Astrocyte (in vitro differentiated cells and primary cell): ENCODE measurements around the gene COL3A1. TPM values are rescaled to one million over a fixed set of nuclear protein-coding genes. Genes with fewer than 3 reads are reported as not detected.

ENCODE experiments used
- DNase-seq: peaks from one replicate; pipeline ENCODE4 v3.0.0-alpha.2; 2010; ENCODE audit warnings: low read depth
- FAIRE-seq: peaks from 2 replicates; lab custom pipeline; 2011; peaks lifted over from hg19 to GRCh38; lab: Jason Lieb, UNC
- H2AFZ ChIP-seq: 2 replicates; pipeline ENCODE4 v1.6.0; 2012; ENCODE audit warnings: low read depth, low read length, inconsistent platforms
- H3K27ac ChIP-seq: 2 replicates; pipeline ENCODE4 v1.5.1; 2011; ENCODE audit warnings: low read depth, low read length, inconsistent platforms
- H3K27me3 ChIP-seq: 2 replicates; pipeline ENCODE4 v1.6.0; 2011; ENCODE audit warnings: low read length, inconsistent platforms; ENCODE audit not compliant: insufficient read depth
- H3K36me3 ChIP-seq: 2 replicates; pipeline ENCODE4 v1.5.1; 2011; ENCODE audit warnings: low read length, inconsistent platforms; ENCODE audit not compliant: insufficient read depth
- H3K4me1 ChIP-seq: 2 replicates; pipeline ENCODE4 v1.5.1; 2011; ENCODE audit warnings: low read length, inconsistent platforms; ENCODE audit not compliant: insufficient read depth
- H3K4me2 ChIP-seq: 2 replicates; pipeline ENCODE4 v1.6.0; 2012; ENCODE audit warnings: low read length, inconsistent platforms
- H3K4me3 ChIP-seq: 2 replicates; pipeline ENCODE4 v1.5.1; 2011; ENCODE audit warnings: low read depth, mild to moderate bottlenecking, low read length, inconsistent platforms; ENCODE audit not compliant: insufficient read depth
- H3K79me2 ChIP-seq: 2 replicates; pipeline ENCODE4 v1.6.0; 2012; ENCODE audit warnings: mild to moderate bottlenecking, low read length, inconsistent platforms; ENCODE audit not compliant: insufficient read depth
- H3K9ac ChIP-seq: 2 replicates; pipeline ENCODE4 v1.6.0; 2012; ENCODE audit warnings: mild to moderate bottlenecking, low read length, inconsistent platforms
- H3K9me3 ChIP-seq: 2 replicates; pipeline ENCODE4 v1.5.1; 2012; ENCODE audit warnings: low read depth, mild to moderate bottlenecking, low read length, inconsistent platforms; ENCODE audit not compliant: insufficient read depth
- H4K20me1 ChIP-seq: 2 replicates; pipeline ENCODE4 v1.6.0; 2012; ENCODE audit warnings: low read length, inconsistent platforms; ENCODE audit not compliant: insufficient read depth
- H3K27ac Mint-ChIP-seq: one replicate; pipeline ENCODE4 v1.8.0; 2021; ENCODE audit warnings: mild to moderate bottlenecking, mixed read lengths; ENCODE audit not compliant: unreplicated experiment
- H3K27me3 Mint-ChIP-seq: one replicate; pipeline ENCODE4 v1.8.0; 2021; ENCODE audit warnings: low read depth, mixed read lengths; ENCODE audit not compliant: unreplicated experiment
- H3K36me3 Mint-ChIP-seq: one replicate; pipeline ENCODE4 v1.8.0; 2021; ENCODE audit warnings: low read depth, mixed read lengths; ENCODE audit not compliant: unreplicated experiment
- H3K4me1 Mint-ChIP-seq: one replicate; pipeline ENCODE4 v1.8.0; 2021; ENCODE audit warnings: low read depth, mixed read lengths; ENCODE audit not compliant: unreplicated experiment
- H3K4me3 Mint-ChIP-seq: one replicate; pipeline ENCODE4 v1.8.0; 2021; ENCODE audit warnings: mild to moderate bottlenecking, moderate library complexity, mixed read lengths; ENCODE audit not compliant: unreplicated experiment
- H3K9me3 Mint-ChIP-seq: one replicate; pipeline ENCODE4 v1.8.0; 2021; ENCODE audit warnings: mild to moderate bottlenecking, mixed read lengths; ENCODE audit not compliant: unreplicated experiment
- CTCF ChIP-seq: IDR thresholded peaks from 2 replicates; pipeline ENCODE4 v1.5.1; 2011; ENCODE audit warnings: low read depth, mild to moderate bottlenecking, inconsistent platforms, low read length, moderate library complexity; ENCODE audit not compliant: insufficient read depth
- EZH2 ChIP-seq: IDR thresholded peaks from 2 replicates; pipeline ENCODE4 v1.6.1; 2012; ENCODE audit warnings: mild to moderate bottlenecking, low read length, inconsistent platforms; ENCODE audit not compliant: insufficient read depth
- total RNA-seq: library from RNA; stranded (reverse); gene quantifications from 2 replicates; pipeline ENCODE4 v1.2.1, GENCODE V29; 2021

Gene COL3A1
- total RNA-seq, 1 donor from 2014 or later: 350 TPM

GRCh38 chr2:188983427-188984064, 9.4 kb downstream of the COL3A1 start:
- Histone ChIP-seq H3K4me3 (no peak overlapping the region), H3K9me3 (no peaks in the 10 kb centered on the region), H3K4me2 (peak overlapping the region; percentile 20), H3K36me3 (no peaks in the 10 kb centered on the region), H2AFZ (no peak overlapping the region), H3K27ac (peak overlapping the region; percentile 82), H3K27me3 (no peaks in the 10 kb centered on the region), H4K20me1 (no peaks in the 10 kb centered on the region), H3K9ac (peak overlapping the region; percentile 64), H3K4me1 (peaks cover 25% of the 10 kb centered on the region), H3K79me2 (peaks cover 17% of the 10 kb centered on the region)
- peak; percentile 62 for FAIRE-seq
- no peaks in the 10 kb centered on the region for H3K27me3 Mint-ChIP-seq
- no peaks in the 10 kb centered on the region for H3K9me3 Mint-ChIP-seq
- TF ChIP-seq EZH2: no peak
- TF ChIP-seq CTCF: peak; percentile 56
- peaks cover 32% of the 10 kb centered on the region for H3K4me1 Mint-ChIP-seq
- H3K4me3 Mint-ChIP-seq: no peak overlapping the region
- no peaks in the 10 kb centered on the region for H3K36me3 Mint-ChIP-seq
- peak; percentile 81 for DNase-seq
- H3K27ac Mint-ChIP-seq: peak overlapping the region; percentile 95

- H3K27me3 Mint-ChIP-seq: no peaks in the 10 kb centered on the region
- peaks cover 17% of the 10 kb centered on the region for H3K79me2 ChIP-seq
- no peaks in the 10 kb centered on the region for H3K9me3 Mint-ChIP-seq
- no peaks in the 10 kb centered on the region for H3K9me3 ChIP-seq
- H3K27ac ChIP-seq: peak overlapping the region; percentile 82
- H3K9ac ChIP-seq: peak overlapping the region; percentile 64
- H3K4me2 ChIP-seq: peak overlapping the region; percentile 20
- H3K4me3 Mint-ChIP-seq: no peak overlapping the region
- peak overlapping the region; percentile 95 for H3K27ac Mint-ChIP-seq
- no peak overlapping the region for H3K4me3 ChIP-seq
- H3K4me1 ChIP-seq: peaks cover 23% of the 10 kb centered on the region
- TF ChIP-seq EZH2: no peak
- peak; percentile 31 for TF ChIP-seq CTCF
- no peaks in the 10 kb centered on the region for H3K27me3 ChIP-seq
- FAIRE-seq (no peak), DNase-seq (peak; percentile 58)
- no peaks in the 10 kb centered on the region for H3K36me3 ChIP-seq
- no peaks in the 10 kb centered on the region for H3K36me3 Mint-ChIP-seq
- H3K4me1 Mint-ChIP-seq: peaks cover 27% of the 10 kb centered on the region
- H2AFZ ChIP-seq: no peak overlapping the region
- H4K20me1 ChIP-seq: no peaks in the 10 kb centered on the region
Observed at GRCh38 chr2:188984065-188984491, 9.9 kb downstream of the COL3A1 start.

- Mint-ChIP-seq H3K36me3 (no peaks in the 10 kb centered on the region), H3K4me3 (no peak overlapping the region), H3K9me3 (no peaks in the 10 kb centered on the region), H3K27ac (peak overlapping the region; percentile 95), H3K27me3 (no peaks in the 10 kb centered on the region), H3K4me1 (peaks cover 22% of the 10 kb centered on the region)
- Histone ChIP-seq H4K20me1 (no peaks in the 10 kb centered on the region), H3K27me3 (no peaks in the 10 kb centered on the region), H3K4me1 (peaks cover 17% of the 10 kb centered on the region), H3K4me3 (no peak overlapping the region), H3K9me3 (no peaks in the 10 kb centered on the region), H3K9ac (peak overlapping the region; percentile 64), H2AFZ (no peak overlapping the region), H3K4me2 (peak overlapping the region; percentile 6), H3K27ac (peak overlapping the region; percentile 82), H3K36me3 (peaks cover 3% of the 10 kb centered on the region), H3K79me2 (peaks cover 14% of the 10 kb centered on the region)
- TF ChIP-seq CTCF (no peak), EZH2 (no peak)
- peak; percentile 96 for DNase-seq
- FAIRE-seq: peak; percentile 93
Observed at GRCh38 chr2:188984680-188985079, 10.5 kb downstream of the COL3A1 start.
